ENCODE results near the gene RAD51B.

RAD51B gene

GRCh38 chr14:68669111-68669511 is 849.5 kb downstream of the RAD51B start:
- DNase-seq (ENCODE audit: low read depth in 2 of 3, low spot score in 2 of 3), result no peak

GRCh38 chr14:68669603-68670358 is 850.2 kb downstream of the RAD51B start:
- no peak for DNase-seq (ENCODE audit: low read depth in 2 of 3, low spot score in 2 of 3)

- no peak for DNase-seq (ENCODE audit: low read depth in 2 of 3, low spot score in 2 of 3)
Observed at GRCh38 chr14:68670359-68670715, 850.8 kb downstream of the RAD51B start.

GRCh38 chr14:68671909-68672308 is 852.3 kb downstream of the RAD51B start:
- DNase-seq (ENCODE audit: low read depth in 2 of 3, low spot score in 2 of 3), result no peak

GRCh38 chr14:68672609-68673285 is 853.2 kb downstream of the RAD51B start:
- DNase-seq (ENCODE audit: low read depth in 2 of 3, low spot score in 2 of 3), result no peak

- no peak for DNase-seq (ENCODE audit: low read depth in 2 of 3, low spot score in 2 of 3)
Observed at GRCh38 chr14:68673464-68673863, 853.9 kb downstream of the RAD51B start.

- no peak for DNase-seq (ENCODE audit: low read depth in 2 of 3, low spot score in 2 of 3)
Observed at GRCh38 chr14:68674538-68675232, 855.1 kb downstream of the RAD51B start.

- DNase-seq (ENCODE audit: low read depth in 2 of 3, low spot score in 2 of 3), result no peak
Observed at GRCh38 chr14:68675233-68675577, 855.6 kb downstream of the RAD51B start.

- DNase-seq (ENCODE audit: low read depth in 2 of 3, low spot score in 2 of 3), result no peak
Observed at GRCh38 chr14:68676511-68676943, 856.9 kb downstream of the RAD51B start.

GRCh38 chr14:68677476-68677875 is 857.9 kb downstream of the RAD51B start:
- DNase-seq (ENCODE audit: low read depth in 2 of 3, low spot score in 2 of 3), result no peak

- DNase-seq (ENCODE audit: low read depth in 2 of 3, low spot score in 2 of 3), result no peak
Observed at GRCh38 chr14:68677901-68678300, 858.3 kb downstream of the RAD51B start.

GRCh38 chr14:68678471-68678870 is 858.9 kb downstream of the RAD51B start:
- DNase-seq (ENCODE audit: low read depth in 2 of 3, low spot score in 2 of 3), result no peak

- no peak for DNase-seq (ENCODE audit: low read depth in 2 of 3, low spot score in 2 of 3)
Observed at GRCh38 chr14:68679301-68679700, 859.7 kb downstream of the RAD51B start.

- no peak for DNase-seq (ENCODE audit: low read depth in 2 of 3, low spot score in 2 of 3)
Observed at GRCh38 chr14:68679746-68680467, 860.3 kb downstream of the RAD51B start.

GRCh38 chr14:68680541-68681051 is 861.0 kb downstream of the RAD51B start:
- no peak for DNase-seq (ENCODE audit: low read depth in 2 of 3, low spot score in 2 of 3)

GRCh38 chr14:68681256-68682011 is 861.9 kb downstream of the RAD51B start:
- no peak for DNase-seq (ENCODE audit: low read depth in 2 of 3, low spot score in 2 of 3)

- DNase-seq (ENCODE audit: low read depth in 2 of 3, low spot score in 2 of 3), result no peak
Observed at GRCh38 chr14:68682166-68683103, 862.9 kb downstream of the RAD51B start.

GRCh38 chr14:68683326-68683725 is 863.7 kb downstream of the RAD51B start:
- DNase-seq (ENCODE audit: low read depth in 2 of 3, low spot score in 2 of 3), result no peak

Measured in activated CD8-positive, alpha-beta memory T cell treated with anti-CD3 and anti-CD28 coated beads for 48 hours (primary cell).